Uterus (tissue), 2 donors: ENCODE data around the gene PDE6D.
"Not testable (repeated sequence)": the region's sequence is repeated elsewhere in the genome, so short reads cannot be mapped to it uniquely, and the experiment has no call there.

Source experiments
- CTCF ChIP-seq, 4 experiments: fragments of 200-600 bp in 2 of 4; fragments of 450-650 bp in 2 of 4; sonication (generic) in 2 of 4; IDR thresholded peaks; one replicate each; pipeline ENCODE4 v1.5.1; 2016 to 2019; ENCODE audit warnings: antibody characterized with exemption in 4 of 4, mild to moderate bottlenecking in 2 of 4, moderate library complexity in 1 of 4
- POLR2A ChIP-seq, 2 donors: fragments of 450-650 bp; IDR thresholded peaks; one replicate each; pipeline ENCODE4 v1.6.1; 2016; ENCODE audit warnings: antibody characterized with exemption in 2 of 2, mild to moderate bottlenecking in 1 of 2, moderate library complexity in 1 of 2

GRCh38 chr2:231713406-231713729, 67.7 kb downstream of the PDE6D start:
- TF ChIP-seq CTCF, POLR2A (IDR thresholded peaks at IDR 0.05): not testable (repeated sequence)
